ENCODE measurements around the gene EYA4. TPM values are rescaled to one million over a fixed set of nuclear protein-coding genes. Genes with fewer than 3 reads are reported as not detected.

EYA4 gene
- total RNA-seq, 2 experiments from 2014 or later = not detected

- intact Hi-C loops (cut with micrococcal nuclease; ENCODE audit: unreplicated experiment) = no loop called here
- Histone ChIP-seq H3K27ac (ENCODE audit: low read depth, low read length, poor library complexity, severe bottlenecking) (no peak overlapping the region), H2AFZ (ENCODE audit: low read length) (no peak overlapping the region), H3K9me3 (ENCODE audit: low read length) (no peaks in the 10 kb centered on the region), H3K79me2 (ENCODE audit: insufficient read depth, low read depth, low read length) (no peaks in the 10 kb centered on the region), H4K20me1 (ENCODE audit: insufficient read depth, low read length) (no peaks in the 10 kb centered on the region), H3K9me2 (ENCODE audit: insufficient read depth, low read length) (no peaks in the 10 kb centered on the region), H3K4me3 (ENCODE audit: low read depth, low read length, poor library complexity, severe bottlenecking) (no peak overlapping the region), H3K36me3 (ENCODE audit: insufficient read depth, low read length) (no peaks in the 10 kb centered on the region), H3K4me2 (ENCODE audit: low read length) (no peak overlapping the region), H3K4me1 (ENCODE audit: insufficient read depth, low read length, poor library complexity, severe bottlenecking) (no peaks in the 10 kb centered on the region)
- ChIA-PET CTCF (ENCODE audit: unreplicated experiment) (no interaction called here), POLR2A (interaction anchor here (0.9 kb wide), 1 partner anchor 1843 kb away, joined by 3 read pairs; no protein-coding TSS in a partner anchor)
- BruUV-seq (replicated peaks) = no TSS peak
- DNase-seq (ENCODE audit: low spot score) = no peak
- TF ChIP-seq EZH2phosphoT487 (IDR thresholded peaks at IDR 0.05; ENCODE audit: borderline replicate concordance, low read depth, low read length) = no peak
- TF ChIP-seq CTCF (conservative IDR thresholded peaks at IDR 0.05; ENCODE audit: low read length) = no peak
Observed at GRCh38 chr6:133523816-133524215, 282.7 kb downstream of the EYA4 start.

- H4K20me1 ChIP-seq (ENCODE audit: insufficient read depth, low read length) = no peaks in the 10 kb centered on the region
- TF ChIP-seq EZH2phosphoT487 (IDR thresholded peaks at IDR 0.05; ENCODE audit: borderline replicate concordance, low read depth, low read length) (no peak), CTCF (conservative IDR thresholded peaks at IDR 0.05; ENCODE audit: low read length) (no peak)
- ChIA-PET CTCF (ENCODE audit: unreplicated experiment) (no interaction called here), POLR2A (no interaction called here)
- no peak overlapping the region for H3K4me3 ChIP-seq (ENCODE audit: low read depth, low read length, poor library complexity, severe bottlenecking)
- H3K27ac ChIP-seq (ENCODE audit: low read depth, low read length, poor library complexity, severe bottlenecking) = no peak overlapping the region
- no peak overlapping the region for H3K4me2 ChIP-seq (ENCODE audit: low read length)
- no peaks in the 10 kb centered on the region for H3K4me1 ChIP-seq (ENCODE audit: insufficient read depth, low read length, poor library complexity, severe bottlenecking)
- no peaks in the 10 kb centered on the region for H3K9me2 ChIP-seq (ENCODE audit: insufficient read depth, low read length)
- no peak overlapping the region for H2AFZ ChIP-seq (ENCODE audit: low read length)
- no TSS peak for BruUV-seq (replicated peaks)
- no peaks in the 10 kb centered on the region for H3K79me2 ChIP-seq (ENCODE audit: insufficient read depth, low read depth, low read length)
- DNase-seq (ENCODE audit: low spot score) = no peak
- intact Hi-C loops (cut with micrococcal nuclease; ENCODE audit: unreplicated experiment) = no loop called here
- no peaks in the 10 kb centered on the region for H3K36me3 ChIP-seq (ENCODE audit: insufficient read depth, low read length)
- H3K9me3 ChIP-seq (ENCODE audit: low read length) = no peaks in the 10 kb centered on the region
Observed at GRCh38 chr6:133526436-133526835, 285.3 kb downstream of the EYA4 start.

GRCh38 chr6:133528566-133528965, 287.4 kb downstream of the EYA4 start:
- Histone ChIP-seq H3K9me3 (ENCODE audit: low read length) (no peaks in the 10 kb centered on the region), H3K36me3 (ENCODE audit: insufficient read depth, low read length) (no peaks in the 10 kb centered on the region), H3K4me3 (ENCODE audit: low read depth, low read length, poor library complexity, severe bottlenecking) (no peak overlapping the region), H2AFZ (ENCODE audit: low read length) (no peak overlapping the region), H3K4me1 (ENCODE audit: insufficient read depth, low read length, poor library complexity, severe bottlenecking) (no peaks in the 10 kb centered on the region), H3K27ac (ENCODE audit: low read depth, low read length, poor library complexity, severe bottlenecking) (no peak overlapping the region), H3K4me2 (ENCODE audit: low read length) (no peak overlapping the region), H3K79me2 (ENCODE audit: insufficient read depth, low read depth, low read length) (no peaks in the 10 kb centered on the region), H3K9me2 (ENCODE audit: insufficient read depth, low read length) (no peaks in the 10 kb centered on the region), H4K20me1 (ENCODE audit: insufficient read depth, low read length) (no peaks in the 10 kb centered on the region)
- ChIA-PET CTCF (ENCODE audit: unreplicated experiment) (no interaction called here), POLR2A (no interaction called here)
- intact Hi-C loops (cut with micrococcal nuclease; ENCODE audit: unreplicated experiment) = no loop called here
- BruUV-seq (replicated peaks) = no TSS peak
- TF ChIP-seq EZH2phosphoT487 (IDR thresholded peaks at IDR 0.05; ENCODE audit: borderline replicate concordance, low read depth, low read length) = no peak
- no peak for TF ChIP-seq CTCF (conservative IDR thresholded peaks at IDR 0.05; ENCODE audit: low read length)
- DNase-seq (ENCODE audit: low spot score) = no peak

All from OCI-LY7 (cell line).